NOMO-1 treated with dmso at 0.1 percent for 144 hours (cell line): ENCODE measurements around the gene ALOX5.
"Not testable (repeated sequence)": the region's sequence is repeated elsewhere in the genome, so short reads cannot be mapped to it uniquely, and the experiment has no call there.

Source experiments
- DNase-seq: peaks from one replicate; lab custom pipeline; 2025; ENCODE audit not compliant: unreplicated experiment; lab: John Stamatoyannopoulos, UW

ALOX5 gene

GRCh38 chr10:45404087-45404769, 30.2 kb downstream of the ALOX5 start:
- DNase-seq, result peak; percentile 29

- no peak for DNase-seq
Observed at GRCh38 chr10:45404770-45405120, 30.7 kb downstream of the ALOX5 start.

GRCh38 chr10:45407542-45407941, 33.5 kb downstream of the ALOX5 start:
- no peak for DNase-seq

DNA sequence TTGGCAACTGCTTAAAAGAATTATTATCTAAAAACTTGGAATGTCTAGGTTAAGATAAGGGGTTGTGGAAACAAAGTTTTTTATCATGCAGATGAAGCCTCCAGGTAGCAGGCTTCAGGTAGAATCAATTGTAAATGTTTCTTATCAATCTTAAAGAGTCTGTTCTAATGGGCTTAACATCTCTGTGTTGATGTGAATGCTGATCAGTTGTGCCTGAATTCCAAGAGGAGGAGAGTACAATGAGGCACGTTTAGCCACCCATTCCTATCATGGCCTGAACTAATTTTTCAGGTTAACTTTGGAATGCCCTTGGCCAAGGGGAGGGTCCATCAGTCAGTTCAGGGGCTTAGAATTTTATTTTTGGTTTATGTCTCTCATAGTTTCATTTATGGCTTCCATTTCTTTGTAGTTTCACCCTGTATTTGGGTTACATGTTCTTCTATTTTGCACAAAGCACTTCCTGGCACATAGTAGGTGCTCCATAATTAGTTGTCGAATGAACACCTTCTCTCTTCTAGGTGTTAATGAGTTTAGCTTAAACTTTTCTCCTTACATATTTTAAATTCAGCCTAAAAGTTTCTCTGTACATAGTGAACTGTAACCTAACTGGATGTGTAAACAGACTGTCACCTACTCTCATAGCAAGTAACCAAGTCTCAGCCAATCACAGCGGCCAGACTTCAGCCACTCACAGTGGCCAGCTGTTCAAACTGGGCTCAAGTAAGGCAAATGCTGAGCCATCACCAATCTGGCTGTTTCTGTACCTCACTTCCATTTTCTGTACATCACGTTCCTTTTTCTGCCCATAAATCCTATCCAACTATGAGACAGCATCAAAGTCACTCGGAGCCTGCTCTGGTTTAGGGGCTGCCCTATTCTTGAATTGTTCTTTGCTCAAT, 34.7 kb downstream of the ALOX5 start:
- no peak for DNase-seq

DNA sequence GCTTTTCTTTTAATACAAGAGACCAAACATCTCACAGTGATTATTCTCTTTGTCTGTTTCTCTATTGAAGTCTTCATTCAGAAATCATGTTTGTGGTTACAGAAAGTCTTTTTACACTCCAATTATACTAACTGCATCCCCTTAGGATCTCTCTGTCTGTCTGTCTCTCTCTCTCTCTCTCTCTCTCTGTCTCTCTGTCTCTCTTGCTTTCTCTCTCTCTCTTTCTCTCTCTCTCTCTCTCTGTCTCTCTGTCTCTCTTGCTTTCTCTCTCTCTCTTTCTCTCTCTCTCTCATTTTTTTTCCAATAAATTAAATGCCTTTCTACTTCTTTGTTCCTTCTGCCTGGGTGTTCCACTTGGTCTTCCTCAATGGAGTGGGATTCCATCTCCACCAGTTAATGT, 35.3 kb downstream of the ALOX5 start:
- not testable (repeated sequence) for DNase-seq

GRCh38 chr10:45409782-45410181, 35.8 kb downstream of the ALOX5 start:
- DNase-seq, result no peak

GRCh38 chr10:45410489-45410806, 36.4 kb downstream of the ALOX5 start:
- DNase-seq, result no peak

- no peak for DNase-seq
Observed at GRCh38 chr10:45410807-45411606, 37.0 kb downstream of the ALOX5 start.

GRCh38 chr10:45411607-45411940, 37.6 kb downstream of the ALOX5 start:
- no peak for DNase-seq

GRCh38 chr10:45415062-45415461, 41.0 kb downstream of the ALOX5 start:
- DNase-seq, result not testable (repeated sequence)

DNA sequence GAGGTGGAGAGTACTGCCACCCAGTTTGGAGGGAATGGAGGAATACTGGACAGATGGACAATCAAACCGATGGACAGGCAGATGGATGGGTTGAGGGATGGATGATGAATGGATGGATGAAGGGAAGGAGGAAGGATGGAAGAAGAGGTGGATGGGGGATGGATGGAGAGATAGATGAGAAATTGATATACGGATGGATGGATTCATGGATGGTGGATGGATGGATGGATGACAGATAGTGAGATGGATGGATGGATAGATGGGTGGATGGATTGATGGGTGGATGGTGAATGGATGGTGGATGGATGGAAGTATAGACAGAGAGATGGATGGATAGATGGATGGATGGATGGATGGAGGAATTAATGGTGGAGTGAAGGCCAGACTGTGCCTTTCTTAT, 42.6 kb downstream of the ALOX5 start:
- no peak for DNase-seq

DNA sequence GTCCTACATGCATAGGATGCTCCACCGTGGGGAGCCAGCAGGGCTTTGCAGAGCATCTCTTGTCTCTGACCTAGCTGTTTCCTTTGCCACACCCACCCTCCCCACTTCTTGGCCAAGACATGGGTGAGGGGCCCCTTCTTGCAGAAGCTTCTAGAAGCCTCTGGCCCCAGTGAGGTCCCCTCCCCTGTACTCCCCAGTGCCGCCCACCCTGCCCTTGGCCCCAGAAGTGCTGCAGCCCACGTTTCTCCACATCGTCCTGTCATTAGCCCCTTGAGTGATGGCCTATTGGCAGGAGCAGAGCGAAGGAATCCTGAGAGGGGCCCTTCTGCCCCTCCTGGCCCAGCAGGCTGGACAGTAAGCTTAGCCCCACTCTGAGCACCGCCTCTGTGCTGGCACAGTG, 43.7 kb downstream of the ALOX5 start:
- DNase-seq, result no peak

DNA sequence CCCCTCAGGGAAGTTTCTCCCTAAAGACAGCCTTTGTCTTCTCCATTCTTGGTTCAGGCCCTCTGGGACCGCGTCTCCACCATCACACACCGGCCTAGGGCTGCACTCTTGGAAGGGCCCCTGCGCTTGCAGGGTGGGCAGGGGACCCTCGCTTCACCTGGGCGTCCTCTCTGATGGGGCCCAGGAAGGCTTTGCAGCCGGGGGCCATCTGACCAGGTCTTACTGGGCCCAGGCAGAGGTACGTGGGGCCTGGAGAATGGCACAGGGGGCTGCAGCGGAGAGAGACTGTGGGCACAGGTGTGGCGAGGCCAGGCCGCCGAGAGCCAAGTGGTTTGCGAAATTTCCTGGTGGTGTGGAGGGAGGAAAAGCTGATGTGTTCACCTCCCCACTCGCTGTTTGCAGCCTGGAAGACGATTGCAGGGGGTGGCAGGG, 44.4 kb downstream of the ALOX5 start:
- DNase-seq, result peak; percentile 6

GRCh38 chr10:45418849-45419675, 45.0 kb downstream of the ALOX5 start:
- DNase-seq, result no peak

GRCh38 chr10:45419676-45420025, 45.6 kb downstream of the ALOX5 start:
- DNase-seq, result no peak

DNA sequence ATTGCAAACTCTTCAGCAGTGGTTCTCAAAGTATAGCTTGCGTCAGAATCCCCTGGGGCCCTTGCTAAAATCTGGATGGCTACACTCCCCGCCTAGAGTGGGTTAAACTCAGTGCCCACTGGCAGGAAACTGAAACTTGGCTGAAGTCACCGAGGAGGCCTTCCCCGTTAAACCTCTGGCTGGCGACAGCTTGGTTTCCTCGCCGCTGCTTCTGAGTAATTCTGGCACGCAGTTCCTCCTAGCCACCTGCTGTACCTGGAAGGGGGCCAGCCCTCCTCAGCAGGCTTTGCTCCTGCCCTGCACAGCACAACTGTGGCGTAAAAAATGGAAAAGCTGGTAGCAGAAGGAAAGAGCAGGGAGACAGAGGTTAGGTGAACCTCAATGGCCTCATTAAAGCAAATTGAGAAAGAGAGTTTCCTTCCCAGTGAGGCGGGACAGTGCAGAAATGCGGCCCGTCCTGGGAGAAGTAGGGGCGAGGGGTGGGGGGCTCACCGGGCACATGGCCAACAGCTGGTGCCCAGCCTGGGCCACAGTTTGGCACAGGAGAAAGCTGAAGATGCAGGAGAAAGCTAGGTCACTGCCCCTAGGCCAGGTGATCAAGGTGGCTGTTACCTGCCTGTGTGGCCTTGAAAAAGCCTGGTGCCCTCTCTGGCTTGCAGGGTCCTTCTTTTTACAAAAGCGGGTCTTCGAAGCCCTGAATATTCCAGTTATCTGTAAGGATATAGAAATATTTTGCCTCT, 46.6 kb downstream of the ALOX5 start:
- DNase-seq, result peak; percentile 14

GRCh38 chr10:45421221-45422097, 47.4 kb downstream of the ALOX5 start:
- DNase-seq, result no peak

- no peak for DNase-seq
Observed at GRCh38 chr10:45422207-45422865, 48.3 kb downstream of the ALOX5 start.
